HCT116 (cell line): ENCODE measurements around the gene SLIT1. TPM values are rescaled to one million over a fixed set of nuclear protein-coding genes. Genes with fewer than 3 reads are reported as not detected.

Experiments
- ATAC-seq: fragments of 200-7000 bp; cut with Tn5 transposase; 2 replicates; pipeline ENCODE4 v1.9.1; 2020; ENCODE audit warnings: mild to moderate bottlenecking, moderate library complexity
- BruUV-seq: library from RNA; stranded (reverse); fragments of 400-500 nt; replicated peaks from 2 replicates; lab custom pipeline; 2021; lab: Mats Ljungman, UMichigan
- CTCF ChIA-PET: fragments of 300-600 bp; sonication (Branson Sonifier 250); formaldehyde crosslinking; loops from one replicate; lab custom pipeline; 2021; ENCODE audit warnings: antibody characterized with exemption; lab: Charles Lee
- POLR2A ChIA-PET: fragments of 300-600, 350-600 bp; sonication (Branson Sonifier 250); formaldehyde crosslinking; loops from one replicate; lab custom pipeline; 2021; ENCODE audit warnings: antibody characterized with exemption; lab: Charles Lee
- RAD21 ChIA-PET, 2 experiments: fragments of 300-600 bp; sonication (Branson Sonifier 250); formaldehyde crosslinking; loops; one replicate each; lab custom pipeline; 2023; ENCODE audit warnings: low total read pairs in 2 of 2; ENCODE audit not compliant: uncharacterized antibody in 2 of 2, unreplicated experiment in 2 of 2, low non-redundant PET in 1 of 2; lab: Charles Lee
- DNase-seq: peaks from one replicate; pipeline ENCODE4 v3.0.0-alpha.2; 2010; ENCODE audit warnings: low read depth, low spot score
- H2AFZ ChIP-seq: fragments of 200-600 bp; shearing (Covaris generic), sonication (generic); 2 replicates; pipeline ENCODE4 v1.6.1; 2017; ENCODE audit warnings: low read depth, mixed run types, mixed read lengths, antibody characterized with exemption, low read length; ENCODE audit not compliant: poor library complexity, severe bottlenecking
- H3K27ac ChIP-seq: 2 replicates; pipeline ENCODE4 v1.5.1; 2012; ENCODE audit warnings: low read depth, low read length
- H3K27me3 ChIP-seq: fragments of 200-600 bp; sonication (generic); 2 replicates; pipeline ENCODE4 v1.6.1; 2016; ENCODE audit warnings: mixed run types, low read length, mixed read lengths; ENCODE audit not compliant: insufficient read depth
- H3K36me3 ChIP-seq, 2 experiments: fragments of 200-500 bp in 1 of 2; fragments of 200-600 bp in 1 of 2; sonication (Bioruptor generic) in 1 of 2; sonication (generic) in 1 of 2; 2 replicates each; pipeline versions ENCODE4 v1.5.1 to v1.6.1; 2014 to 2016; ENCODE audit warnings: low read length in 2 of 2, inconsistent platforms in 1 of 2, mixed read lengths in 1 of 2, mixed run types in 1 of 2; ENCODE audit not compliant: insufficient read depth in 2 of 2, control insufficient read depth in 1 of 2
- H3K4me1 ChIP-seq, 2 experiments: fragments of 200-600 bp in 1 of 2; sonication (generic) in 1 of 2; 2 replicates each; pipeline versions ENCODE4 v1.5.1 to v1.6.1; 2012 to 2017; ENCODE audit warnings: low read length in 2 of 2, inconsistent platforms in 1 of 2, mild to moderate bottlenecking in 1 of 2, mixed read lengths in 1 of 2, mixed run types in 1 of 2, moderate library complexity in 1 of 2; ENCODE audit not compliant: insufficient read depth in 2 of 2, control insufficient read depth in 1 of 2
- H3K4me2 ChIP-seq: fragments of 200-600 bp; sonication (generic); 2 replicates; pipeline ENCODE4 v1.6.1; 2017; ENCODE audit warnings: mixed run types, low read length, mixed read lengths
- H3K4me3 ChIP-seq, 2 experiments: fragments of 200-600 bp in 1 of 2; sonication (generic) in 1 of 2; replicated peaks in 1 of 2; 2 replicates each; pipeline ENCODE4 v1.5.1; 2011 to 2016; ENCODE audit warnings: low read length in 2 of 2, control low read depth in 1 of 2, low read depth in 1 of 2, mild to moderate bottlenecking in 1 of 2, mixed read lengths in 1 of 2, mixed run types in 1 of 2
- H3K79me2 ChIP-seq: fragments of 200-600 bp; sonication (generic); 2 replicates; pipeline ENCODE4 v1.6.1; 2017; ENCODE audit warnings: mild to moderate bottlenecking, mixed run types, low read length, moderate library complexity, mixed read lengths; ENCODE audit not compliant: insufficient read depth
- H3K9ac ChIP-seq: fragments of 200-600 bp; sonication (generic); 2 replicates; pipeline ENCODE4 v1.6.1; 2016; ENCODE audit warnings: low read length, mixed read lengths
- H3K9me2 ChIP-seq: fragments of 200-600 bp; sonication (generic), shearing (Covaris generic); 2 replicates; pipeline ENCODE4 v1.6.1; 2017; ENCODE audit warnings: mixed run types, mild to moderate bottlenecking, moderate library complexity; ENCODE audit not compliant: insufficient read depth
- H3K9me3 ChIP-seq, 2 experiments: fragments of 200-500 bp in 1 of 2; fragments of 200-600 bp in 1 of 2; sonication (Bioruptor generic) in 1 of 2; sonication (generic) in 1 of 2; 2 replicates each; pipeline ENCODE4 v1.6.1; 2014 to 2017; ENCODE audit warnings: low read length in 2 of 2, mixed read lengths in 2 of 2, inconsistent platforms in 1 of 2, low read depth in 1 of 2, mild to moderate bottlenecking in 1 of 2, mixed run types in 1 of 2, moderate library complexity in 1 of 2; ENCODE audit not compliant: control insufficient read depth in 1 of 2, insufficient read depth in 1 of 2
- H4K20me1 ChIP-seq: fragments of 200-600 bp; sonication (generic), shearing (Covaris generic); 2 replicates; pipeline ENCODE4 v1.6.1; 2017; ENCODE audit warnings: mixed run types, mild to moderate bottlenecking, moderate library complexity; ENCODE audit not compliant: insufficient read depth
- ELF1 ChIP-seq: IDR thresholded peaks from 2 replicates; pipeline ENCODE4 v1.6.1; 2012; ENCODE audit warnings: low read depth, borderline replicate concordance
- EZH2 ChIP-seq: fragments of 200-600 bp; sonication (generic); IDR thresholded peaks from 2 replicates; pipeline ENCODE4 v1.6.1; 2017; ENCODE audit warnings: antibody characterized with exemption, mixed run types
- SIN3A ChIP-seq: IDR thresholded peaks from 2 replicates; pipeline ENCODE4 v1.6.1; 2012; ENCODE audit warnings: low read depth
- SRF ChIP-seq: IDR thresholded peaks from 2 replicates; pipeline ENCODE4 v1.6.1; 2012; ENCODE audit warnings: low read depth
- TCF7L2 ChIP-seq: IDR thresholded peaks from 2 replicates; pipeline ENCODE4 v1.7.0; 2011; ENCODE audit warnings: borderline replicate concordance, inconsistent platforms; ENCODE audit not compliant: insufficient read depth, insufficient read length; ENCODE audit errors: extremely low read depth
- YY1 ChIP-seq: IDR thresholded peaks from 2 replicates; pipeline ENCODE4 v1.6.1; 2011; ENCODE audit warnings: low read length, low read depth, moderate library complexity, mild to moderate bottlenecking; ENCODE audit not compliant: insufficient replicate concordance; ENCODE audit errors: extremely low read depth
- intact Hi-C: fragments of 100-400 bp; cut with micrococcal nuclease; formaldehyde crosslinking; loops from 2 replicates; pipeline ENCODE4 v1.10.0; 2022
- total RNA-seq: library from RNA; stranded (reverse); gene quantifications from one replicate; pipeline ENCODE4 v1.2.1, GENCODE V29; 2021; ENCODE audit not compliant: unreplicated experiment
- TF ChIP-seq, protein P1 (sequence below): IDR thresholded peaks from 2 replicates; pipeline ENCODE4 v1.6.1; 2012
- TF ChIP-seq, protein P2 (sequence below): IDR thresholded peaks from 2 replicates; pipeline ENCODE4 v1.6.1; 2012; ENCODE audit warnings: low read depth
- TF ChIP-seq, protein P3 (sequence below): IDR thresholded peaks from 2 replicates; pipeline ENCODE4 v1.6.1; 2012

The SLIT1 gene
- total RNA-seq, 1 experiment from 2014 or later: 0.42 TPM

DNA sequence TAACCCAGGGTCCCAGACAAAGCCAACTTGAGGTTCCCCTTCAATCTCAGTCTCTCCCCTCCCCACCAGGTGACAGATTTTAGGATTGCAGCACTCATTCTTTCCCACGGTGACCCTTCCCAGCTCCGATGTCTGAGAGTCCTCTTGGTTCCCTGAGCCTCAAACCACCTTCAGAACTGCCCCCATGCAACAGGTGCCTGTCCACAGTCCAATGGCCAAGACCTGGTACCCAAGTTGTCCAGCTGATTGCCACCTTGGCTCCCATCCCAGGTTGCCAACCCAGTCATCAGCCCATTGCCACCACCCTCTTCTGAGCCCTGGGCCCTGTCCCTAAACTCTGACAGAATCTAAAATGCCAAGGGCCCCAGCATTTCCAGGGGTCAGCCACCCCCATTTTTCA, 53.5 kb downstream of the SLIT1 start:
- CTCF ChIA-PET: no interaction called here
- Histone ChIP-seq H3K79me2 (no peaks in the 10 kb centered on the region), H3K9me3 (no peaks in the 10 kb centered on the region), H3K27me3 (no peaks in the 10 kb centered on the region), H3K36me3 (no peaks in the 10 kb centered on the region), H3K9me2 (no peaks in the 10 kb centered on the region), H3K9ac (no peak overlapping the region), H2AFZ (no peak overlapping the region), H3K4me2 (no peak overlapping the region), H3K4me3 (no peak overlapping the region), H3K27ac (no peak overlapping the region), H4K20me1 (no peaks in the 10 kb centered on the region), H3K4me1 (no peaks in the 10 kb centered on the region)
- intact Hi-C loops: no loop called here
- POLR2A ChIA-PET: no interaction called here
- no peak for ATAC-seq
- RAD21 ChIA-PET: no interaction called here
- TF ChIP-seq EZH2 (no peak), TCF7L2 (no peak), YY1 (no peak), SRF (no peak), ELF1 (no peak), SIN3A (no peak)
- TF ChIP-seq, protein P1, sequence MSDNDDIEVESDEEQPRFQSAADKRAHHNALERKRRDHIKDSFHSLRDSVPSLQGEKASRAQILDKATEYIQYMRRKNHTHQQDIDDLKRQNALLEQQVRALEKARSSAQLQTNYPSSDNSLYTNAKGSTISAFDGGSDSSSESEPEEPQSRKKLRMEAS: no peak
- TF ChIP-seq, protein P2, sequence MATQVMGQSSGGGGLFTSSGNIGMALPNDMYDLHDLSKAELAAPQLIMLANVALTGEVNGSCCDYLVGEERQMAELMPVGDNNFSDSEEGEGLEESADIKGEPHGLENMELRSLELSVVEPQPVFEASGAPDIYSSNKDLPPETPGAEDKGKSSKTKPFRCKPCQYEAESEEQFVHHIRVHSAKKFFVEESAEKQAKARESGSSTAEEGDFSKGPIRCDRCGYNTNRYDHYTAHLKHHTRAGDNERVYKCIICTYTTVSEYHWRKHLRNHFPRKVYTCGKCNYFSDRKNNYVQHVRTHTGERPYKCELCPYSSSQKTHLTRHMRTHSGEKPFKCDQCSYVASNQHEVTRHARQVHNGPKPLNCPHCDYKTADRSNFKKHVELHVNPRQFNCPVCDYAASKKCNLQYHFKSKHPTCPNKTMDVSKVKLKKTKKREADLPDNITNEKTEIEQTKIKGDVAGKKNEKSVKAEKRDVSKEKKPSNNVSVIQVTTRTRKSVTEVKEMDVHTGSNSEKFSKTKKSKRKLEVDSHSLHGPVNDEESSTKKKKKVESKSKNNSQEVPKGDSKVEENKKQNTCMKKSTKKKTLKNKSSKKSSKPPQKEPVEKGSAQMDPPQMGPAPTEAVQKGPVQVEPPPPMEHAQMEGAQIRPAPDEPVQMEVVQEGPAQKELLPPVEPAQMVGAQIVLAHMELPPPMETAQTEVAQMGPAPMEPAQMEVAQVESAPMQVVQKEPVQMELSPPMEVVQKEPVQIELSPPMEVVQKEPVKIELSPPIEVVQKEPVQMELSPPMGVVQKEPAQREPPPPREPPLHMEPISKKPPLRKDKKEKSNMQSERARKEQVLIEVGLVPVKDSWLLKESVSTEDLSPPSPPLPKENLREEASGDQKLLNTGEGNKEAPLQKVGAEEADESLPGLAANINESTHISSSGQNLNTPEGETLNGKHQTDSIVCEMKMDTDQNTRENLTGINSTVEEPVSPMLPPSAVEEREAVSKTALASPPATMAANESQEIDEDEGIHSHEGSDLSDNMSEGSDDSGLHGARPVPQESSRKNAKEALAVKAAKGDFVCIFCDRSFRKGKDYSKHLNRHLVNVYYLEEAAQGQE: no peak
- TF ChIP-seq, protein P3, sequence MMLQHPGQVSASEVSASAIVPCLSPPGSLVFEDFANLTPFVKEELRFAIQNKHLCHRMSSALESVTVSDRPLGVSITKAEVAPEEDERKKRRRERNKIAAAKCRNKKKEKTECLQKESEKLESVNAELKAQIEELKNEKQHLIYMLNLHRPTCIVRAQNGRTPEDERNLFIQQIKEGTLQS: no peak
- DNase-seq: no peak
- no TSS peak for BruUV-seq
